Liver (tissue), 9 donors: Measurements from ENCODE around the gene LILRA1. TPM values are rescaled to one million over a fixed set of nuclear protein-coding genes. Genes with fewer than 3 reads are reported as not detected.

ENCODE experiments used
- DNase-seq: peaks from one replicate; pipeline ENCODE4 v3.0.0-alpha.2; 2017; ENCODE audit warnings: low spot score
- H3K27ac ChIP-seq, 2 donors: one replicate each; pipeline ENCODE4 v1.7.0; 2013; ENCODE audit warnings: inconsistent platforms in 2 of 2, low read length in 2 of 2, control low read depth in 1 of 2, low read depth in 1 of 2, mild to moderate bottlenecking in 1 of 2
- H3K27me3 ChIP-seq, 4 donors: one replicate each; pipeline versions ENCODE4 v1.6.1 to v1.7.0; 2013; ENCODE audit warnings: low read length in 3 of 4, inconsistent platforms in 1 of 4, mild to moderate bottlenecking in 1 of 4, moderate library complexity in 1 of 4; ENCODE audit not compliant: control insufficient read depth in 4 of 4, insufficient read depth in 4 of 4
- H3K36me3 ChIP-seq, 4 donors: one replicate each; pipeline versions ENCODE4 v1.6.1 to v1.7.0; 2013; ENCODE audit warnings: low read length in 3 of 4, mild to moderate bottlenecking in 3 of 4, low read depth in 1 of 4, moderate library complexity in 1 of 4; ENCODE audit not compliant: control insufficient read depth in 4 of 4, insufficient read depth in 3 of 4
- H3K4me1 ChIP-seq, 4 donors: one replicate each; pipeline versions ENCODE4 v1.6.1 to v1.7.0; 2013; ENCODE audit warnings: low read length in 3 of 4, mild to moderate bottlenecking in 3 of 4, moderate library complexity in 1 of 4; ENCODE audit not compliant: control insufficient read depth in 4 of 4, insufficient read depth in 4 of 4
- H3K4me3 ChIP-seq, 3 donors: one replicate each; pipeline versions ENCODE4 v1.6.1 to v1.7.0; 2013; ENCODE audit warnings: low read length in 3 of 3, control low read depth in 1 of 3, low read depth in 1 of 3, mild to moderate bottlenecking in 1 of 3
- H3K9ac ChIP-seq, 2 donors: one replicate each; pipeline ENCODE4 v1.7.0; 2013; ENCODE audit warnings: low read length in 2 of 2, mild to moderate bottlenecking in 2 of 2, moderate library complexity in 2 of 2, control low read depth in 1 of 2, low read depth in 1 of 2
- H3K9me3 ChIP-seq, 4 donors: one replicate each; pipeline versions ENCODE4 v1.6.1 to v1.7.0; 2013; ENCODE audit warnings: low read length in 3 of 4; ENCODE audit not compliant: control insufficient read depth in 4 of 4
- ATF3 ChIP-seq: IDR thresholded peaks from 2 replicates; pipeline ENCODE4 v1.6.1; 2016; ENCODE audit warnings: antibody characterized with exemption
- EGR1 ChIP-seq, 2 donors: IDR thresholded peaks; 2 replicates each; pipeline ENCODE4 v1.6.1; 2016 to 2018; ENCODE audit warnings: antibody characterized with exemption in 2 of 2, low read depth in 2 of 2
- FOXA1 ChIP-seq: IDR thresholded peaks from 2 replicates; pipeline ENCODE4 v1.6.1; 2016; ENCODE audit warnings: antibody characterized with exemption
- FOXA2 ChIP-seq: IDR thresholded peaks from 2 replicates; pipeline ENCODE4 v1.6.1; 2016; ENCODE audit warnings: antibody characterized with exemption
- GABPA ChIP-seq, 2 donors: IDR thresholded peaks in 1 of 2; conservative IDR thresholded peaks in 1 of 2; 2 replicates each; pipeline ENCODE4 v1.6.1; 2016; ENCODE audit warnings: antibody characterized with exemption in 2 of 2, mild to moderate bottlenecking in 1 of 2, moderate library complexity in 1 of 2
- HNF4A ChIP-seq, 2 donors: conservative IDR thresholded peaks; 2 replicates each; pipeline ENCODE4 v1.6.1; 2016; ENCODE audit warnings: antibody characterized with exemption in 2 of 2, mild to moderate bottlenecking in 2 of 2
- HNF4G ChIP-seq: IDR thresholded peaks from 2 replicates; pipeline ENCODE4 v1.6.1; 2016; ENCODE audit warnings: antibody characterized with exemption
- JUND ChIP-seq, 2 donors: IDR thresholded peaks; 2 replicates each; pipeline ENCODE4 v1.6.1; 2016; ENCODE audit warnings: antibody characterized with exemption in 2 of 2
- NR2F2 ChIP-seq: IDR thresholded peaks from 2 replicates; pipeline ENCODE4 v1.6.1; 2016; ENCODE audit warnings: antibody characterized with exemption
- RAD21 ChIP-seq, 2 donors: IDR thresholded peaks; 2 replicates each; pipeline ENCODE4 v1.6.1; 2016; ENCODE audit warnings: antibody characterized with exemption in 2 of 2, mild to moderate bottlenecking in 2 of 2
- REST ChIP-seq: IDR thresholded peaks from 2 replicates; pipeline ENCODE4 v1.6.1; 2016; ENCODE audit warnings: antibody characterized with exemption, mild to moderate bottlenecking
- RXRA ChIP-seq, 2 donors: IDR thresholded peaks; 2 replicates each; pipeline ENCODE4 v1.6.1; 2017 to 2018; ENCODE audit warnings: antibody characterized with exemption in 2 of 2, mild to moderate bottlenecking in 1 of 2
- SP1 ChIP-seq: IDR thresholded peaks from 2 replicates; pipeline ENCODE4 v1.6.1; 2018; ENCODE audit warnings: antibody characterized with exemption, mild to moderate bottlenecking
- TAF1 ChIP-seq: conservative IDR thresholded peaks from 2 replicates; pipeline ENCODE4 v1.6.1; 2016; ENCODE audit warnings: antibody characterized with exemption, mild to moderate bottlenecking
- YY1 ChIP-seq: IDR thresholded peaks from 2 replicates; pipeline ENCODE4 v1.6.1; 2016; ENCODE audit warnings: antibody characterized with exemption, mild to moderate bottlenecking
- WGBS: extraction: QIAGEN DNeasy Blood & Tissue Kit; methylation state at CpG from one replicate; pipeline ENCODE4 v1.1.7; 2013; 5-methylcytosine and 5-hydroxymethylcytosine counted together
- polyA plus RNA-seq, 2 donors: library from polyadenylated mRNA; stranded (reverse) in 1 of 2; unstranded in 1 of 2; fragments of 200-250 nt in 1 of 2; fragments of >200 nt in 1 of 2; fragmentation: Nextera tagmentation in 1 of 2; extraction: Ambion mirVana in 1 of 2; gene quantifications; one replicate each; pipeline versions ENCODE4 v1.2.1 to v1.2.3, GENCODE V29; 2013 to 2015
- total RNA-seq, 2 donors: library from RNA; depleted of rRNA; stranded (reverse); fragments of >200 nt; gene quantifications; one replicate each; pipeline ENCODE4 v1.2.3, GENCODE V29; 2014
- TF ChIP-seq, protein P1 (sequence below): IDR thresholded peaks from 2 replicates; pipeline ENCODE4 v1.6.1; 2016; ENCODE audit warnings: antibody characterized with exemption
- TF ChIP-seq, protein P2 (sequence below): fragments of 150-350 bp; IDR thresholded peaks from 2 replicates; pipeline ENCODE4 v1.5.1; 2017; ENCODE audit warnings: improper control_type of control experiment, low read depth, low read length; ENCODE audit not compliant: missing input control
- TF ChIP-seq, protein P3 (sequence below): IDR thresholded peaks from 2 replicates; pipeline ENCODE4 v1.6.1; 2016; ENCODE audit warnings: antibody characterized with exemption
- donor health status: healthy.
- donor health status: healthy.
- donor health status: healthy.
- donor health status: healthy.
- donor health status: healthy.

Gene LILRA1
- total and polyA plus RNA-seq, 4 donors = 0.43 to 2.1 (median 1.2) TPM

GRCh38 chr19:54576411-54576976 lies 16.9 kb upstream of the LILRA1 start:
- no peak overlapping the region for H3K27ac ChIP-seq
- H3K4me1 ChIP-seq = no peaks in the 10 kb centered on the region
- no peak overlapping the region for H3K4me3 ChIP-seq
- TF ChIP-seq TAF1 (no peak), SP1 (no peak), JUND (IDR thresholded peaks at IDR 0.05) (no peak), RXRA (IDR thresholded peaks at IDR 0.05) (no peak), REST (no peak), GABPA (IDR thresholded peaks at IDR 0.05 in 1 of 2, conservative IDR thresholded peaks at IDR 0.05 in 1 of 2) (no peak), FOXA1 (no peak), ATF3 (no peak), FOXA2 (no peak), HNF4G (no peak), RAD21 (IDR thresholded peaks at IDR 0.05) (no peak), EGR1 (IDR thresholded peaks at IDR 0.05; ENCODE audit: low read depth in 2 of 2) (no peak), NR2F2 (no peak), HNF4A (conservative IDR thresholded peaks at IDR 0.05) (no peak), YY1 (no peak)
- TF ChIP-seq, protein P1, sequence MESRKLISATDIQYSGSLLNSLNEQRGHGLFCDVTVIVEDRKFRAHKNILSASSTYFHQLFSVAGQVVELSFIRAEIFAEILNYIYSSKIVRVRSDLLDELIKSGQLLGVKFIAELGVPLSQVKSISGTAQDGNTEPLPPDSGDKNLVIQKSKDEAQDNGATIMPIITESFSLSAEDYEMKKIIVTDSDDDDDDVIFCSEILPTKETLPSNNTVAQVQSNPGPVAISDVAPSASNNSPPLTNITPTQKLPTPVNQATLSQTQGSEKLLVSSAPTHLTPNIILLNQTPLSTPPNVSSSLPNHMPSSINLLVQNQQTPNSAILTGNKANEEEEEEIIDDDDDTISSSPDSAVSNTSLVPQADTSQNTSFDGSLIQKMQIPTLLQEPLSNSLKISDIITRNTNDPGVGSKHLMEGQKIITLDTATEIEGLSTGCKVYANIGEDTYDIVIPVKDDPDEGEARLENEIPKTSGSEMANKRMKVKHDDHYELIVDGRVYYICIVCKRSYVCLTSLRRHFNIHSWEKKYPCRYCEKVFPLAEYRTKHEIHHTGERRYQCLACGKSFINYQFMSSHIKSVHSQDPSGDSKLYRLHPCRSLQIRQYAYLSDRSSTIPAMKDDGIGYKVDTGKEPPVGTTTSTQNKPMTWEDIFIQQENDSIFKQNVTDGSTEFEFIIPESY = no peak
- TF ChIP-seq, protein P2, sequence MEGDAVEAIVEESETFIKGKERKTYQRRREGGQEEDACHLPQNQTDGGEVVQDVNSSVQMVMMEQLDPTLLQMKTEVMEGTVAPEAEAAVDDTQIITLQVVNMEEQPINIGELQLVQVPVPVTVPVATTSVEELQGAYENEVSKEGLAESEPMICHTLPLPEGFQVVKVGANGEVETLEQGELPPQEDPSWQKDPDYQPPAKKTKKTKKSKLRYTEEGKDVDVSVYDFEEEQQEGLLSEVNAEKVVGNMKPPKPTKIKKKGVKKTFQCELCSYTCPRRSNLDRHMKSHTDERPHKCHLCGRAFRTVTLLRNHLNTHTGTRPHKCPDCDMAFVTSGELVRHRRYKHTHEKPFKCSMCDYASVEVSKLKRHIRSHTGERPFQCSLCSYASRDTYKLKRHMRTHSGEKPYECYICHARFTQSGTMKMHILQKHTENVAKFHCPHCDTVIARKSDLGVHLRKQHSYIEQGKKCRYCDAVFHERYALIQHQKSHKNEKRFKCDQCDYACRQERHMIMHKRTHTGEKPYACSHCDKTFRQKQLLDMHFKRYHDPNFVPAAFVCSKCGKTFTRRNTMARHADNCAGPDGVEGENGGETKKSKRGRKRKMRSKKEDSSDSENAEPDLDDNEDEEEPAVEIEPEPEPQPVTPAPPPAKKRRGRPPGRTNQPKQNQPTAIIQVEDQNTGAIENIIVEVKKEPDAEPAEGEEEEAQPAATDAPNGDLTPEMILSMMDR = no peak
- TF ChIP-seq, protein P3, sequence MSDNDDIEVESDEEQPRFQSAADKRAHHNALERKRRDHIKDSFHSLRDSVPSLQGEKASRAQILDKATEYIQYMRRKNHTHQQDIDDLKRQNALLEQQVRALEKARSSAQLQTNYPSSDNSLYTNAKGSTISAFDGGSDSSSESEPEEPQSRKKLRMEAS = no peak
- H3K27me3 ChIP-seq = no peaks in the 10 kb centered on the region
- H3K36me3 ChIP-seq = no peaks in the 10 kb centered on the region
- H3K9ac ChIP-seq = no peak overlapping the region
- H3K9me3 ChIP-seq = peaks cover 0 to 2% (median 0%) of the 10 kb centered on the region in 4 donors
- no peak for DNase-seq
- WGBS = 63% methylated on average over 6 of the region's 6 CpGs
